HepG2 (cell line): Measurements from ENCODE around the gene PIEZO1. TPM values are rescaled to one million over a fixed set of nuclear protein-coding genes. Genes with fewer than 3 reads are reported as not detected.

Source experiments
- AFF4 ChIP-seq: sonication (generic); formaldehyde crosslinking; IDR thresholded peaks from 2 replicates; pipeline ENCODE4 v1.4.0; 2020; ENCODE audit warnings: missing genetic modification reagents
- CENPBD1 ChIP-seq: sonication (generic); formaldehyde crosslinking; IDR thresholded peaks from 2 replicates; pipeline ENCODE4 v1.8.0; 2022; ENCODE audit warnings: missing genetic modification reagents, low read depth, mild to moderate bottlenecking, borderline replicate concordance
- DMTF1 ChIP-seq: sonication (generic); formaldehyde crosslinking; IDR thresholded peaks from 2 replicates; pipeline ENCODE4 v1.4.0; 2020; ENCODE audit warnings: mild to moderate bottlenecking, missing genetic modification reagents
- HHEX ChIP-seq: IDR thresholded peaks from 2 replicates; pipeline ENCODE4 v1.6.1; 2016; ENCODE audit warnings: control low read depth
- HNF1A ChIP-seq, 2 experiments: sonication (generic) in 1 of 2; formaldehyde crosslinking in 1 of 2; IDR thresholded peaks; 2 replicates each; pipeline versions ENCODE4 v1.4.0 to v1.6.1; 2016 to 2020; ENCODE audit warnings: borderline replicate concordance in 1 of 2, low read depth in 1 of 2, mild to moderate bottlenecking in 1 of 2, missing genetic modification reagents in 1 of 2
- ISL2 ChIP-seq: sonication (generic); formaldehyde crosslinking; IDR thresholded peaks from 2 replicates; pipeline ENCODE4 v1.5.0; 2020; ENCODE audit warnings: missing genetic modification reagents
- MYC ChIP-seq: sonication (generic); formaldehyde crosslinking; IDR thresholded peaks from 2 replicates; pipeline ENCODE4 v1.9.0; 2021; ENCODE audit warnings: missing genetic modification reagents, borderline replicate concordance
- PHB2 ChIP-seq: fragments of 450-650 bp; IDR thresholded peaks from 2 replicates; pipeline ENCODE4 v1.6.1; 2018; ENCODE audit not compliant: partially characterized antibody
- TAF15 ChIP-seq: fragments of 200-400 bp; formaldehyde crosslinking; IDR thresholded peaks from one replicate; pipeline ENCODE4 v1.6.1; 2018; ENCODE audit warnings: mild to moderate bottlenecking, low read depth, low read length; ENCODE audit not compliant: poor library complexity, severe bottlenecking
- ZBTB14 ChIP-seq: sonication (generic); formaldehyde crosslinking; IDR thresholded peaks from 2 replicates; pipeline ENCODE4 v1.4.0; 2020; ENCODE audit warnings: missing genetic modification reagents
- ZNF639 ChIP-seq: conservative IDR thresholded peaks from 2 replicates; pipeline ENCODE4 v1.6.1; 2018; ENCODE audit warnings: missing genetic modification reagents
- ZNF678 ChIP-seq: sonication (generic); formaldehyde crosslinking; IDR thresholded peaks from 2 replicates; pipeline ENCODE4 v1.4.0; 2020; ENCODE audit warnings: mild to moderate bottlenecking, missing genetic modification reagents
- ZNF709 ChIP-seq: sonication (generic); formaldehyde crosslinking; IDR thresholded peaks from 2 replicates; pipeline ENCODE4 v1.5.0; 2020; ENCODE audit warnings: mild to moderate bottlenecking, missing genetic modification reagents
- polyA plus RNA-seq, 8 experiments: library from polyadenylated mRNA; depleted of rRNA in 3 of 8; stranded (reverse) in 7 of 8; unstranded in 1 of 8; fragments of >200 nt; fragmentation: Illumina TruSeq in 4 of 8; extraction: Trizol in 4 of 8; gene quantifications; 2 replicates each; pipeline versions ENCODE4 v1.2.1 to v1.2.3, GENCODE V29; 2011 to 2016; ENCODE audit warnings: low read depth in 4 of 8, missing spikeins in 1 of 8, mixed read lengths in 1 of 8; ENCODE audit not compliant: insufficient read depth in 1 of 8
- total RNA-seq, 5 experiments: library from RNA; depleted of rRNA; stranded (reverse); fragments of >200 nt; fragmentation: Illumina TruSeq; extraction: Trizol; gene quantifications; 2 replicates each; pipeline ENCODE4 v1.2.3, GENCODE V29; 2016; ENCODE audit warnings: low read depth in 1 of 5

The PIEZO1 gene
- total and polyA plus RNA-seq, 2 of the 13 experiments (the other 11 are each of a cell fraction or from before 2014, with no cell fraction given) = 67.9 to 85.0 TPM

- 0 out of 2 replicates have a peak, but pooled peaks have one; percentile 25 for TF ChIP-seq HNF1A (IDR thresholded peaks at IDR 0.05; ENCODE audit: low read depth)
- peak; percentile 40; the same call in 1 of the 2 replicates for TF ChIP-seq HNF1A (CRISPR knock-in tag; IDR thresholded peaks at IDR 0.05; ENCODE audit: borderline replicate concordance)
- peak; percentile 57; the same call in 1 of the 2 replicates for TF ChIP-seq ISL2 (CRISPR knock-in tag)
- peak; percentile 80; the same call in 1 of the 2 replicates for TF ChIP-seq MYC (CRISPR knock-in tag)
- TF ChIP-seq CENPBD1 (CRISPR knock-in tag) = no peak
- no peak for TF ChIP-seq PHB2
- no peak for TF ChIP-seq DMTF1 (CRISPR knock-in tag)
- TF ChIP-seq ZBTB14 (CRISPR knock-in tag) = no peak
- TF ChIP-seq TAF15 = peak; percentile 71
- TF ChIP-seq ZNF639 (CRISPR knock-in tag) = peak; percentile 67; the same call in 1 of the 2 replicates
- TF ChIP-seq ZNF709 (CRISPR knock-in tag) = 0 out of 2 replicates have a peak, but pooled peaks have one; percentile 49
- no peak for TF ChIP-seq AFF4 (CRISPR knock-in tag)
- TF ChIP-seq ZNF678 (CRISPR knock-in tag) = no peak
- TF ChIP-seq HHEX (CRISPR knock-in tag) = no peak
Observed at GRCh38 chr16:88700636-88701482, 84.2 kb downstream of the PIEZO1 start (continued).
